HepG2 (cell line): ENCODE measurements around the gene STARD10. TPM values are rescaled to one million over a fixed set of nuclear protein-coding genes. Genes with fewer than 3 reads are reported as not detected.

Source experiments
- ARNTL ChIP-seq: sonication (generic); formaldehyde crosslinking; IDR thresholded peaks from 2 replicates; pipeline ENCODE4 v1.4.0; 2020; ENCODE audit warnings: mild to moderate bottlenecking, missing genetic modification reagents
- DBP ChIP-seq: sonication (generic); formaldehyde crosslinking; IDR thresholded peaks from 2 replicates; pipeline ENCODE4 v1.4.0; 2020; ENCODE audit warnings: missing genetic modification reagents; ENCODE audit errors: not compliant biosample characterization
- FOXK1 ChIP-seq: sonication (generic); formaldehyde crosslinking; IDR thresholded peaks from 2 replicates; pipeline ENCODE4 v1.4.0; 2020; ENCODE audit warnings: low read depth, missing genetic modification reagents, borderline replicate concordance
- HNF4A ChIP-seq: sonication (generic); formaldehyde crosslinking; IDR thresholded peaks from 2 replicates; pipeline ENCODE4 v1.4.0; 2020; ENCODE audit warnings: missing genetic modification reagents
- IRF9 ChIP-seq: sonication (generic); formaldehyde crosslinking; IDR thresholded peaks from 2 replicates; pipeline ENCODE4 v1.8.0; 2022; ENCODE audit warnings: missing genetic modification reagents, mild to moderate bottlenecking, borderline replicate concordance
- SNAPC4 ChIP-seq: sonication (generic); formaldehyde crosslinking; IDR thresholded peaks from 2 replicates; pipeline ENCODE4 v1.4.0; 2020; ENCODE audit warnings: mild to moderate bottlenecking, missing genetic modification reagents
- SOX6 ChIP-seq, 2 experiments: fragments of 450-650 bp in 1 of 2; sonication (generic) in 1 of 2; formaldehyde crosslinking in 1 of 2; IDR thresholded peaks; 2 replicates each; pipeline versions ENCODE4 v1.4.0 to v1.6.1; 2017 to 2020; ENCODE audit warnings: antibody characterized with exemption in 1 of 2, mild to moderate bottlenecking in 1 of 2, missing genetic modification reagents in 1 of 2
- SRSF1 ChIP-seq: fragments of 200-400 bp; formaldehyde crosslinking; optimal IDR thresholded peaks from 2 replicates; pipeline ENCODE3; 2017; ENCODE audit warnings: mild to moderate bottlenecking, low read depth, low read length, moderate library complexity
- ZNF441 ChIP-seq: sonication (generic); formaldehyde crosslinking; IDR thresholded peaks from 2 replicates; pipeline ENCODE4 v1.7.0; 2021; ENCODE audit warnings: missing genetic modification reagents, borderline replicate concordance
- ZNF512B ChIP-seq: sonication (generic); formaldehyde crosslinking; IDR thresholded peaks from 2 replicates; pipeline ENCODE4 v1.5.1; 2020; ENCODE audit warnings: missing genetic modification reagents, mild to moderate bottlenecking, borderline replicate concordance
- ZNF672 ChIP-seq: sonication (generic); formaldehyde crosslinking; IDR thresholded peaks from 2 replicates; pipeline ENCODE4 v1.8.1; 2022; ENCODE audit warnings: missing genetic modification reagents
- ZNF800 ChIP-seq: sonication (generic); formaldehyde crosslinking; IDR thresholded peaks from 2 replicates; pipeline ENCODE4 v1.4.0; 2020; ENCODE audit warnings: missing genetic modification reagents
- ZNF841 ChIP-seq: sonication (generic); formaldehyde crosslinking; IDR thresholded peaks from 2 replicates; pipeline ENCODE4 v1.8.1; 2023; ENCODE audit warnings: missing genetic modification reagents, borderline replicate concordance
- ZSCAN31 ChIP-seq: sonication (generic); formaldehyde crosslinking; IDR thresholded peaks from 2 replicates; pipeline ENCODE4 v1.5.0; 2020; ENCODE audit warnings: low read depth, mild to moderate bottlenecking, missing genetic modification reagents
- polyA plus RNA-seq, 8 experiments: library from polyadenylated mRNA; depleted of rRNA in 3 of 8; stranded (reverse) in 7 of 8; unstranded in 1 of 8; fragments of >200 nt; fragmentation: Illumina TruSeq in 4 of 8; extraction: Trizol in 4 of 8; gene quantifications; 2 replicates each; pipeline versions ENCODE4 v1.2.1 to v1.2.3, GENCODE V29; 2011 to 2016; ENCODE audit warnings: low read depth in 4 of 8, missing spikeins in 1 of 8, mixed read lengths in 1 of 8; ENCODE audit not compliant: insufficient read depth in 1 of 8
- total RNA-seq, 5 experiments: library from RNA; depleted of rRNA; stranded (reverse); fragments of >200 nt; fragmentation: Illumina TruSeq; extraction: Trizol; gene quantifications; 2 replicates each; pipeline ENCODE4 v1.2.3, GENCODE V29; 2016; ENCODE audit warnings: low read depth in 1 of 5

Gene STARD10
- total and polyA plus RNA-seq, 2 of the 13 experiments (the other 11 are each of a cell fraction or from before 2014, with no cell fraction given): 260 to 341 TPM

- no peak for TF ChIP-seq SNAPC4 (CRISPR knock-in tag)
- TF ChIP-seq ZNF800: no peak
- no peak for TF ChIP-seq ZNF512B (CRISPR knock-in tag)
- no peak for TF ChIP-seq FOXK1 (CRISPR knock-in tag)
- TF ChIP-seq ARNTL (CRISPR knock-in tag): no peak
- TF ChIP-seq SRSF1: no peak
- TF ChIP-seq DBP: no peak
- TF ChIP-seq ZNF441 (CRISPR knock-in tag): no peak
- peak; percentile 62; the same call in 1 of the 2 replicates for TF ChIP-seq ZSCAN31 (CRISPR knock-in tag)
- TF ChIP-seq SOX6 (IDR thresholded peaks at IDR 0.05): no peak
- peak; percentile 55 for TF ChIP-seq SOX6 (CRISPR knock-in tag; IDR thresholded peaks at IDR 0.05)
- 0 out of 2 replicates have a peak, but pooled peaks have one; percentile 69 for TF ChIP-seq IRF9 (CRISPR knock-in tag)
- TF ChIP-seq HNF4A: peak; percentile 86
- no peak for TF ChIP-seq ZNF841 (CRISPR knock-in tag)
- no peak for TF ChIP-seq ZNF672 (CRISPR knock-in tag)
Observed at GRCh38 chr11:72782081-72782920, 11.5 kb downstream of the STARD10 start (continued).
